Fibroblast of lung (primary cell): ENCODE data around the gene PLD5. TPM values are rescaled to one million over a fixed set of nuclear protein-coding genes. Genes with fewer than 3 reads are reported as not detected.

ENCODE experiments used
- DNase-seq, 2 donors: peaks; one replicate each; pipeline versions ENCODE4 v3.0.0 to v3.0.0-alpha.2; 2010; ENCODE audit warnings: low read depth in 2 of 2
- H2AFZ ChIP-seq: 2 replicates; pipeline ENCODE4 v1.5.1; 2012; ENCODE audit warnings: low read length, control low read depth, inconsistent platforms
- H3K27ac ChIP-seq: 2 replicates; pipeline ENCODE4 v1.5.1; 2011; ENCODE audit warnings: low read length, control low read depth; ENCODE audit not compliant: insufficient read depth
- H3K27me3 ChIP-seq: 2 replicates; pipeline ENCODE4 v1.5.1; 2011; ENCODE audit warnings: mild to moderate bottlenecking, low read length; ENCODE audit not compliant: control insufficient read depth, insufficient read depth
- H3K36me3 ChIP-seq: 2 replicates; pipeline ENCODE4 v1.5.1; 2011; ENCODE audit warnings: low read length; ENCODE audit not compliant: control insufficient read depth, insufficient read depth
- H3K4me1 ChIP-seq: 2 replicates; pipeline ENCODE4 v1.5.1; 2011; ENCODE audit warnings: low read length; ENCODE audit not compliant: control insufficient read depth, insufficient read depth; ENCODE audit errors: extremely low read depth
- H3K4me2 ChIP-seq: 2 replicates; pipeline ENCODE4 v1.5.1; 2011; ENCODE audit warnings: low read length, control low read depth; ENCODE audit not compliant: insufficient read depth; ENCODE audit errors: extremely low read depth
- H3K4me3 ChIP-seq, 4 experiments: fragments of 200-600 bp in 1 of 4; sonication (generic) in 1 of 4; replicated peaks in 1 of 4; 2 replicates each; pipeline ENCODE4 v1.5.1; 2011 to 2016; ENCODE audit warnings: low read length in 4 of 4, low read depth in 3 of 4, mild to moderate bottlenecking in 3 of 4, control low read depth in 2 of 4, inconsistent platforms in 1 of 4, mixed read lengths in 1 of 4; ENCODE audit not compliant: insufficient read depth in 1 of 4; ENCODE audit errors: control extremely low read depth in 1 of 4
- H3K79me2 ChIP-seq: 2 replicates; pipeline ENCODE4 v1.5.1; 2012; ENCODE audit warnings: mild to moderate bottlenecking, low read length, inconsistent platforms; ENCODE audit not compliant: control insufficient read depth, insufficient read depth
- H3K9ac ChIP-seq: 2 replicates; pipeline ENCODE4 v1.5.1; 2011; ENCODE audit warnings: mild to moderate bottlenecking, low read length, control low read depth; ENCODE audit not compliant: insufficient read depth
- H3K9me3 ChIP-seq: 2 replicates; pipeline ENCODE4 v1.5.1; 2012; ENCODE audit warnings: low read depth, low read length; ENCODE audit not compliant: control insufficient read depth, insufficient read depth
- H4K20me1 ChIP-seq: 2 replicates; pipeline ENCODE4 v1.5.1; 2011; ENCODE audit warnings: low read length; ENCODE audit not compliant: control insufficient read depth, insufficient read depth; ENCODE audit errors: extremely low read depth
- CTCF ChIP-seq, 2 donors: IDR thresholded peaks in 1 of 2; conservative IDR thresholded peaks in 1 of 2; 1 replicate in 1 of 2; 2 replicates in 1 of 2; pipeline ENCODE4 v1.5.1; 2011 to 2012; ENCODE audit warnings: low read length in 2 of 2, control low read depth in 1 of 2, inconsistent platforms in 1 of 2, low read depth in 1 of 2, mild to moderate bottlenecking in 1 of 2
- EZH2 ChIP-seq: IDR thresholded peaks from 2 replicates; pipeline ENCODE4 v1.5.1; 2012; ENCODE audit warnings: low read length, control low read depth, mild to moderate bottlenecking; ENCODE audit errors: missing control alignments
- polyA plus RNA-seq, 2 donors: library from polyadenylated mRNA; depleted of rRNA in 1 of 2; stranded (reverse) in 1 of 2; unstranded in 1 of 2; fragments of >200 nt; gene quantifications; 2 replicates each; pipeline ENCODE4 v1.2.1, GENCODE V29; 2011 to 2012; ENCODE audit warnings: missing spikeins in 1 of 2
- total RNA-seq: library from RNA; depleted of rRNA; stranded (reverse); fragments of >200 nt; gene quantifications from 2 replicates; pipeline ENCODE4 v1.2.1, GENCODE V29; 2014

PLD5 gene
- total and polyA plus RNA-seq, 2 donors (not counting 1 experiment from before 2014, with no cell fraction given) = under 0.01 to 0.02 TPM

GRCh38 chr1:242034392-242034791, 490.1 kb downstream of the PLD5 start:
- H3K27me3 ChIP-seq = no peaks in the 10 kb centered on the region
- TF ChIP-seq EZH2 = no peak
- TF ChIP-seq CTCF (conservative IDR thresholded peaks at IDR 0.05 in 1 of 2, IDR thresholded peaks at IDR 0.05 in 1 of 2; ENCODE audit: low read depth in 1 of 2, low read length in 2 of 2) = no peak
- H3K27ac ChIP-seq = no peak overlapping the region
- no peak overlapping the region for H2AFZ ChIP-seq
- no peaks in the 10 kb centered on the region for H3K9me3 ChIP-seq
- no peak overlapping the region for H3K4me3 ChIP-seq
- H3K9ac ChIP-seq = no peak overlapping the region
- no peak overlapping the region for H3K4me2 ChIP-seq
- no peaks in the 10 kb centered on the region for H4K20me1 ChIP-seq
- no peak for DNase-seq
- no peaks in the 10 kb centered on the region for H3K79me2 ChIP-seq
- H3K36me3 ChIP-seq = no peaks in the 10 kb centered on the region
- no peaks in the 10 kb centered on the region for H3K4me1 ChIP-seq

DNA sequence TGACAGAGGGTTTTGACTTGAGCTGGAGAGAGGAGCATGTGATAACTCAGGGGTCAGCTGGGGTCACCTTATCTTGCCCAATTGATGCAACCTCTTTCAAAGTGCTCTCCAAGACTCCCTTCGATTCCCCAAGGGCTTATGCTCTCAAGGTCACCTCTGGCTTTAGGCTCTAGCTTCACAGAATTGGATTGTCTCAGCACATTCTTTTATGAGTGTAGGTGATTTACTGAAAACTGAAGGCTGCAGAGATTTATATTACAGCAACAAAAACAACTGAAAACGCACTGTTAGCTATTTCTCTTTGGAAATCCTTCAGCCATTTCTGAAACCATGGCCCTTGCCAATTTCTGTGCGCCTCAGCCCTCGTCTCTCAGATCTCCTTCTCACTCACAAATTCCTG, 491.1 kb downstream of the PLD5 start:
- H4K20me1 ChIP-seq = no peaks in the 10 kb centered on the region
- no peaks in the 10 kb centered on the region for H3K36me3 ChIP-seq
- TF ChIP-seq CTCF (conservative IDR thresholded peaks at IDR 0.05 in 1 of 2, IDR thresholded peaks at IDR 0.05 in 1 of 2; ENCODE audit: low read depth in 1 of 2, low read length in 2 of 2) (no peak), EZH2 (no peak)
- H3K4me2 ChIP-seq = no peak overlapping the region
- no peaks in the 10 kb centered on the region for H3K79me2 ChIP-seq
- H3K27me3 ChIP-seq = no peaks in the 10 kb centered on the region
- no peak for DNase-seq
- H3K9ac ChIP-seq = no peak overlapping the region
- H3K9me3 ChIP-seq = no peaks in the 10 kb centered on the region
- H3K27ac ChIP-seq = no peak overlapping the region
- H3K4me3 ChIP-seq = no peak overlapping the region
- no peaks in the 10 kb centered on the region for H3K4me1 ChIP-seq
- H2AFZ ChIP-seq = no peak overlapping the region
